ENCODE measurements around the gene LBHD1. TPM values are rescaled to one million over a fixed set of nuclear protein-coding genes. Genes with fewer than 3 reads are reported as not detected.

Gene LBHD1
- total and polyA plus RNA-seq, 2 of the 13 experiments (the other 11 are each of a cell fraction or from before 2014, with no cell fraction given), result 3.2 to 3.7 TPM

GRCh38 chr11:62621567-62622470 lies 50.2 kb downstream of the LBHD1 start, which contains the start of gene B3GAT3:
Gene B3GAT3, minus strand, starts transcription at chr11:62621986. Its CDS starts 39 bp downstream, at chr11:62621947.
- peaks cover 21% of the 10 kb centered on the region for H3K4me1 ChIP-seq (ENCODE audit: insufficient read depth, low read length)
- peak; percentile 89 for FAIRE-seq
- H3K4me2 ChIP-seq (ENCODE audit: low read depth, low read length), result peak within 1 kb of the TSS; percentile 93
- peak within 1 kb of the TSS; percentile 74 to 90 (median 81) for H3K4me3 ChIP-seq (replicated peaks in 1 of 3; ENCODE audit: insufficient read depth in 1 of 3, low read depth in 2 of 3, low read length in 3 of 3)
- ChIA-PET POLR2A (interaction anchor here (0.7 to 4.5 kb wide), 28 partner anchors 10 to 234 kb away, joined by 3 to 80 read pairs (median 6); partner anchors contain the start of genes C11orf98, CSKMT, EEF1G and EML3), CTCF (ENCODE audit: low intra/inter-chr PET ratio, low total read pairs) (interaction anchor here (1.9 kb wide), 1 partner anchor 9 kb away, joined by 6 read pairs; the partner anchor contains the start of genes EML3 and ROM1)
- no peaks in the 10 kb centered on the region; a peak in 1 of 5 replicates for H3K27me3 ChIP-seq (ENCODE audit: control insufficient read depth in 1 of 2, insufficient read depth in 2 of 2, low read length in 2 of 2)
- H3K9ac ChIP-seq (ENCODE audit: insufficient read depth, low read depth, low read length), result peak within 1 kb of the TSS; percentile 83
- in situ Hi-C loops (cut with HindIII; ENCODE audit: extremely low pct_ligation_motif_present, low pct_unique_long_range_greater_than_20kb) (no loop called here), intact Hi-C loops (cut with micrococcal nuclease; ENCODE audit: unreplicated experiment) (no loop called here)
- 7% methylated on average over 18 of the region's 77 CpGs for WGBS (ENCODE audit: low lambda C conversion rate)
- peak; percentile 95 for DNase-seq (ENCODE audit: low spot score)
- no peaks in the 10 kb centered on the region for H4K20me1 ChIP-seq (ENCODE audit: insufficient read depth, low read length)
- peaks cover 11 to 19% of the 10 kb centered on the region in 2 experiments for H3K36me3 ChIP-seq (replicated peaks in 1 of 2; ENCODE audit: control insufficient read depth in 1 of 2, insufficient read depth in 2 of 2, low read length in 2 of 2)
- H3K9me3 ChIP-seq (ENCODE audit: low read length), result no peaks in the 10 kb centered on the region
- H3K27ac ChIP-seq (ENCODE audit: extremely low read length, insufficient read depth, low read length), result peak within 1 kb of the TSS; percentile 72
- BruUV-seq (replicated peaks), result no TSS peak
- peak; percentile 95 for ATAC-seq
- no peak within 1 kb of the TSS for H2AFZ ChIP-seq (ENCODE audit: low read length)
- H3K79me2 ChIP-seq (ENCODE audit: insufficient read depth, low read length), result peaks cover 4% of the 10 kb centered on the region
- TF ChIP-seq RERE (CRISPR knock-in tag; IDR thresholded peaks at IDR 0.05; ENCODE audit: low read depth) (0 out of 2 replicates have a peak, but pooled peaks have one; percentile 59), REL (CRISPR knock-in tag; conservative IDR thresholded peaks at IDR 0.05) (peak; percentile 88; the same call in 1 of the 2 replicates), TBL1XR1 (IDR thresholded peaks at IDR 0.05; ENCODE audit: borderline replicate concordance, low read length, partially characterized antibody) (no peak), PHF20 (CRISPR knock-in tag; IDR thresholded peaks at IDR 0.05) (peak; percentile 92), KIAA2018 (CRISPR knock-in tag; IDR thresholded peaks at IDR 0.05; ENCODE audit: borderline replicate concordance) (no peak), ETV5 (CRISPR knock-in tag; IDR thresholded peaks at IDR 0.05; ENCODE audit: borderline replicate concordance) (peak; percentile 99), MAFG (CRISPR knock-in tag; IDR thresholded peaks at IDR 0.05) (no peak), ZFP36L2 (CRISPR knock-in tag; IDR thresholded peaks at IDR 0.05) (peak; percentile 90; the same call in 1 of the 2 replicates)

All from HepG2 (cell line).